K562 (cell line): ENCODE results near the gene TIA1. TPM values are rescaled to one million over a fixed set of nuclear protein-coding genes. Genes with fewer than 3 reads are reported as not detected.

Source experiments
- CAMTA2 ChIP-seq: fragments of 250-450 bp; sonication (Bioruptor Pico); conservative IDR thresholded peaks from 2 replicates; pipeline ENCODE4 v1.5.1; 2022
- ERF ChIP-seq: fragments of 450-650 bp; formaldehyde crosslinking; IDR thresholded peaks from 2 replicates; pipeline ENCODE4 v1.4.0; 2020; ENCODE audit warnings: mild to moderate bottlenecking, mixed read lengths
- HCFC1 ChIP-seq: IDR thresholded peaks from 2 replicates; pipeline ENCODE4 v1.6.1; 2012; ENCODE audit warnings: low read depth, low read length, improper control_type of control experiment
- JUND ChIP-seq, 2 experiments: IDR thresholded peaks; 2 replicates in 1 of 2; 3 replicates in 1 of 2; pipeline ENCODE4 v1.6.1; 2011; ENCODE audit warnings: borderline replicate concordance in 2 of 2, low read depth in 2 of 2, low read length in 2 of 2, improper control_type of control experiment in 1 of 2, missing biosample characterization in 1 of 2, missing genetic modification characterization in 1 of 2, missing genetic modification reagents in 1 of 2
- MEIS2 ChIP-seq: fragments of 450-650 bp; IDR thresholded peaks from 2 replicates; pipeline ENCODE4 v1.6.1; 2014; ENCODE audit warnings: mild to moderate bottlenecking; ENCODE audit not compliant: partially characterized antibody
- NFIC ChIP-seq: fragments of 450-650 bp; IDR thresholded peaks from 2 replicates; pipeline ENCODE4 v1.6.1; 2017; ENCODE audit warnings: mild to moderate bottlenecking, inconsistent platforms
- PCBP1 ChIP-seq: fragments of 200-400 bp; formaldehyde crosslinking; IDR thresholded peaks from 2 replicates; pipeline ENCODE4 v1.6.1; 2018; ENCODE audit warnings: mild to moderate bottlenecking, low read depth, low read length; ENCODE audit not compliant: poor library complexity, severe bottlenecking
- RBM17 ChIP-seq: fragments of 200-400 bp; formaldehyde crosslinking; IDR thresholded peaks from 2 replicates; pipeline ENCODE4 v1.6.1; 2017; ENCODE audit warnings: low read depth, mild to moderate bottlenecking, low read length, borderline replicate concordance
- RFX1 ChIP-seq: fragments of 450-650 bp; IDR thresholded peaks from 2 replicates; pipeline ENCODE4 v1.6.1; 2016; ENCODE audit warnings: mild to moderate bottlenecking, moderate library complexity
- SMAD2 ChIP-seq: fragments of 150-350 bp; IDR thresholded peaks from 2 replicates; pipeline ENCODE4 v1.6.1; 2014; ENCODE audit warnings: low read depth, mild to moderate bottlenecking, low read length
- SUPT5H ChIP-seq: fragments of 450-650 bp; IDR thresholded peaks from 2 replicates; pipeline ENCODE4 v1.6.1; 2016
- ZKSCAN3 ChIP-seq: fragments of 250-450 bp; sonication (Bioruptor Pico); IDR thresholded peaks from 2 replicates; pipeline ENCODE4 v1.4.0; 2020
- ZNF121 ChIP-seq: sonication (generic); formaldehyde crosslinking; conservative IDR thresholded peaks from 2 replicates; pipeline ENCODE4 v1.8.0; 2022; ENCODE audit warnings: missing genetic modification reagents
- ZNF124 ChIP-seq: sonication (generic); formaldehyde crosslinking; IDR thresholded peaks from 2 replicates; pipeline ENCODE4 v1.8.1; 2022; ENCODE audit warnings: missing genetic modification reagents
- ZNF586 ChIP-seq: fragments of 450-650 bp; formaldehyde crosslinking; conservative IDR thresholded peaks from 2 replicates; pipeline ENCODE4 v1.4.0; 2020; ENCODE audit warnings: mild to moderate bottlenecking, moderate library complexity
- ZNF79 ChIP-seq: fragments of 250-450 bp; sonication (Bioruptor Pico); IDR thresholded peaks from 2 replicates; pipeline ENCODE4 v1.4.0; 2020; ENCODE audit warnings: low read depth, mild to moderate bottlenecking, moderate library complexity
- polyA plus RNA-seq, 8 experiments: library from polyadenylated mRNA; depleted of rRNA in 4 of 8; stranded (reverse) in 5 of 8; unstranded in 3 of 8; fragments of >200 nt; fragmentation: Nextera tagmentation in 2 of 8; fragmentation: Illumina TruSeq in 1 of 8; extraction: Ambion mirVana in 2 of 8; extraction: Trizol in 1 of 8; gene quantifications; 2 replicates each; pipeline versions ENCODE4 v1.2.1 to v1.2.3, GENCODE V29; 2011 to 2014; ENCODE audit warnings: inconsistent platforms in 1 of 8, missing spikeins in 1 of 8
- total RNA-seq, 7 experiments: library from RNA; depleted of rRNA in 6 of 7; stranded (reverse); fragments of >200 nt in 6 of 7; fragmentation: Illumina TruSeq in 2 of 7; extraction: Trizol in 2 of 7; gene quantifications; 2 replicates each; pipeline versions ENCODE4 v1.2.1 to v1.2.3, GENCODE V29; 2011 to 2021; ENCODE audit warnings: low replicate concordance in 1 of 7
- TF ChIP-seq, protein P1 (sequence below): sonication (generic); formaldehyde crosslinking; IDR thresholded peaks from 2 replicates; pipeline ENCODE4 v1.8.0; 2023; ENCODE audit warnings: mild to moderate bottlenecking, missing genetic modification reagents
- TF ChIP-seq, protein P2 (sequence below), 2 experiments: fragments of 450-650 bp in 1 of 2; sonication (generic) in 1 of 2; formaldehyde crosslinking in 1 of 2; IDR thresholded peaks in 1 of 2; conservative IDR thresholded peaks in 1 of 2; 2 replicates each; pipeline versions ENCODE4 v1.6.1 to v1.8.1; 2016 to 2023; ENCODE audit warnings: mild to moderate bottlenecking in 2 of 2, moderate library complexity in 2 of 2, inconsistent platforms in 1 of 2, missing genetic modification reagents in 1 of 2
- TF ChIP-seq, protein P3 (sequence below): IDR thresholded peaks from 2 replicates; pipeline ENCODE4 v1.6.1; 2012; ENCODE audit warnings: low read depth, low read length, improper control_type of control experiment, borderline replicate concordance

TIA1 gene
- total and polyA plus RNA-seq, 9 of the 15 experiments (the other 6 are each of a cell fraction or from before 2014, with no cell fraction given): 25.3 to 129 (median 79.6) TPM

DNA sequence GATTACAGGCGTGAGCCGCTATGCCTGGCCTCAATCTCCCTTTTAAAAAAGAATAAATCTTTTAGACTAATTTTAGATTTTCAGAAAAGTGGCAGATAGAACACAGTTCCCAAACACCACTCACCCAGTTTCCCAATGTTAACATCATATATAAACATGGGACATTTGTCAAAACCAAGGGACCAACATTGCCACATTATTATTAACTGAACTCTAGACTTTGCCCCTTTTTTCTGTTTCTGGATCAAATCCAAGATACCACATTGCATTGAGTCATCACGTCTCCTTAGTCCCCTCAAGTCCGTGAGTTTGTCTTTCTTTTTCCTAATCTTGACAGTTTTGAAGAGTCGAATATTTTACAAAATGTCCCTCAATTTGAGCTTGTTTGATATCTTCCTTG, 60.0 kb downstream of the TIA1 start (continued):
- TF ChIP-seq, protein P1, sequence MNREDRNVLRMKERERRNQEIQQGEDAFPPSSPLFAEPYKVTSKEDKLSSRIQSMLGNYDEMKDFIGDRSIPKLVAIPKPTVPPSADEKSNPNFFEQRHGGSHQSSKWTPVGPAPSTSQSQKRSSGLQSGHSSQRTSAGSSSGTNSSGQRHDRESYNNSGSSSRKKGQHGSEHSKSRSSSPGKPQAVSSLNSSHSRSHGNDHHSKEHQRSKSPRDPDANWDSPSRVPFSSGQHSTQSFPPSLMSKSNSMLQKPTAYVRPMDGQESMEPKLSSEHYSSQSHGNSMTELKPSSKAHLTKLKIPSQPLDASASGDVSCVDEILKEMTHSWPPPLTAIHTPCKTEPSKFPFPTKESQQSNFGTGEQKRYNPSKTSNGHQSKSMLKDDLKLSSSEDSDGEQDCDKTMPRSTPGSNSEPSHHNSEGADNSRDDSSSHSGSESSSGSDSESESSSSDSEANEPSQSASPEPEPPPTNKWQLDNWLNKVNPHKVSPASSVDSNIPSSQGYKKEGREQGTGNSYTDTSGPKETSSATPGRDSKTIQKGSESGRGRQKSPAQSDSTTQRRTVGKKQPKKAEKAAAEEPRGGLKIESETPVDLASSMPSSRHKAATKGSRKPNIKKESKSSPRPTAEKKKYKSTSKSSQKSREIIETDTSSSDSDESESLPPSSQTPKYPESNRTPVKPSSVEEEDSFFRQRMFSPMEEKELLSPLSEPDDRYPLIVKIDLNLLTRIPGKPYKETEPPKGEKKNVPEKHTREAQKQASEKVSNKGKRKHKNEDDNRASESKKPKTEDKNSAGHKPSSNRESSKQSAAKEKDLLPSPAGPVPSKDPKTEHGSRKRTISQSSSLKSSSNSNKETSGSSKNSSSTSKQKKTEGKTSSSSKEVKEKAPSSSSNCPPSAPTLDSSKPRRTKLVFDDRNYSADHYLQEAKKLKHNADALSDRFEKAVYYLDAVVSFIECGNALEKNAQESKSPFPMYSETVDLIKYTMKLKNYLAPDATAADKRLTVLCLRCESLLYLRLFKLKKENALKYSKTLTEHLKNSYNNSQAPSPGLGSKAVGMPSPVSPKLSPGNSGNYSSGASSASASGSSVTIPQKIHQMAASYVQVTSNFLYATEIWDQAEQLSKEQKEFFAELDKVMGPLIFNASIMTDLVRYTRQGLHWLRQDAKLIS (CRISPR knock-in tag): no peak
- TF ChIP-seq SUPT5H (no peak), ZNF124 (CRISPR knock-in tag) (no peak), HCFC1 (no peak), ZNF79 (CRISPR knock-in tag) (no peak), ZNF586 (CRISPR knock-in tag) (no peak), MEIS2 (peak; percentile 15), PCBP1 (no peak), RBM17 (no peak), JUND (IDR thresholded peaks at IDR 0.05; ENCODE audit: borderline replicate concordance, low read depth, low read length) (peak; percentile 35; the same call in 1 of the 2 replicates), JUND (tag; IDR thresholded peaks at IDR 0.05; ENCODE audit: borderline replicate concordance, low read depth, low read length) (no peak), ERF (no peak), CAMTA2 (CRISPR knock-in tag) (no peak), NFIC (peak; percentile 88), ZKSCAN3 (CRISPR knock-in tag) (no peak), ZNF121 (CRISPR knock-in tag) (no peak), SMAD2 (no peak), RFX1 (no peak)
- TF ChIP-seq, protein P2, sequence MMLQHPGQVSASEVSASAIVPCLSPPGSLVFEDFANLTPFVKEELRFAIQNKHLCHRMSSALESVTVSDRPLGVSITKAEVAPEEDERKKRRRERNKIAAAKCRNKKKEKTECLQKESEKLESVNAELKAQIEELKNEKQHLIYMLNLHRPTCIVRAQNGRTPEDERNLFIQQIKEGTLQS (IDR thresholded peaks at IDR 0.05): peak; percentile 79
- TF ChIP-seq, protein P2 (CRISPR knock-in tag; conservative IDR thresholded peaks at IDR 0.05): no peak
- TF ChIP-seq, protein P3, sequence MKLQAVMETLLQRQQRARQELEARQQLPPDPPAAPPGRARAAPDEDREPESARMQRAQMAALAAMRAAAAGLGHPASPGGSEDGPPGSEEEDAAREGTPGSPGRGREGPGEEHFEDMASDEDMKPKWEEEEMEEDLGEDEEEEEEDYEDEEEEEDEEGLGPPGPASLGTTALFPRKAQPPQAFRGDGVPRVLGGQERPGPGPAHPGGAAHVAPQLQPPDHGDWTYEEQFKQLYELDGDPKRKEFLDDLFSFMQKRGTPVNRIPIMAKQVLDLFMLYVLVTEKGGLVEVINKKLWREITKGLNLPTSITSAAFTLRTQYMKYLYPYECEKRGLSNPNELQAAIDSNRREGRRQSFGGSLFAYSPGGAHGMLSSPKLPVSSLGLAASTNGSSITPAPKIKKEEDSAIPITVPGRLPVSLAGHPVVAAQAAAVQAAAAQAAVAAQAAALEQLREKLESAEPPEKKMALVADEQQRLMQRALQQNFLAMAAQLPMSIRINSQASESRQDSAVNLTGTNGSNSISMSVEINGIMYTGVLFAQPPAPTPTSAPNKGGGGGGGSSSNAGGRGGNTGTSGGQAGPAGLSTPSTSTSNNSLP: no peak
